Uterus (tissue), 4 donors: ENCODE data around the gene C16orf86. TPM values are rescaled to one million over a fixed set of nuclear protein-coding genes. Genes with fewer than 3 reads are reported as not detected.

Experiments used
- DNase-seq, 2 donors: peaks; one replicate each; pipeline ENCODE4 v3.0.0-alpha.2; 2019 to 2020
- H3K27ac ChIP-seq, 2 donors: fragments of 200-600 bp; sonication (generic); 1 replicate in 1 of 2; 2 replicates in 1 of 2; pipeline ENCODE4 v1.5.1; 2016 to 2018
- H3K27me3 ChIP-seq, 2 donors: fragments of 200-600 bp; sonication (generic); one replicate each; pipeline ENCODE4 v1.5.1; 2018 to 2019; ENCODE audit warnings: control low read depth in 1 of 2
- H3K36me3 ChIP-seq, 2 donors: fragments of 200-600 bp; sonication (generic); one replicate each; pipeline ENCODE4 v1.5.1; 2019; ENCODE audit warnings: control low read depth in 1 of 2
- H3K4me1 ChIP-seq, 2 donors: fragments of 200-600 bp; sonication (generic); one replicate each; pipeline ENCODE4 v1.5.1; 2018 to 2019; ENCODE audit warnings: control low read depth in 1 of 2
- H3K4me3 ChIP-seq, 2 donors: fragments of 200-600 bp; sonication (generic); 1 replicate in 1 of 2; 2 replicates in 1 of 2; pipeline ENCODE4 v1.5.1; 2018 to 2019; ENCODE audit warnings: mild to moderate bottlenecking in 1 of 2
- H3K9me3 ChIP-seq, 2 donors: fragments of 200-600 bp; sonication (generic); one replicate each; pipeline ENCODE4 v1.5.1; 2019; ENCODE audit warnings: control low read depth in 1 of 2
- CTCF ChIP-seq, 4 experiments: fragments of 200-600 bp in 2 of 4; fragments of 450-650 bp in 2 of 4; sonication (generic) in 2 of 4; IDR thresholded peaks; one replicate each; pipeline ENCODE4 v1.5.1; 2016 to 2019; ENCODE audit warnings: antibody characterized with exemption in 4 of 4, mild to moderate bottlenecking in 2 of 4, moderate library complexity in 1 of 4
- POLR2A ChIP-seq, 2 donors: fragments of 450-650 bp; IDR thresholded peaks; one replicate each; pipeline ENCODE4 v1.6.1; 2016; ENCODE audit warnings: antibody characterized with exemption in 2 of 2, mild to moderate bottlenecking in 1 of 2, moderate library complexity in 1 of 2
- intact Hi-C: fragments of 100-400 bp; cut with DNase I; formaldehyde crosslinking; loops from one replicate; pipeline ENCODE4 v1.15.1; 2023; ENCODE audit warnings: low total_unique reads
- total RNA-seq, 4 donors: library from RNA; depleted of rRNA in 3 of 4; stranded (reverse); fragments of >200 nt in 3 of 4; gene quantifications; one replicate each; pipeline versions ENCODE4 v1.1.0 to v1.2.4, GENCODE V29; 2014 to 2023
- donor health status: DM: yes; HTN: yes; CAD: no.

The C16orf86 gene
- total RNA-seq, 4 donors from 2014 or later = 5.3 to 8.6 (median 6.9) TPM; not detected in 1

DNA sequence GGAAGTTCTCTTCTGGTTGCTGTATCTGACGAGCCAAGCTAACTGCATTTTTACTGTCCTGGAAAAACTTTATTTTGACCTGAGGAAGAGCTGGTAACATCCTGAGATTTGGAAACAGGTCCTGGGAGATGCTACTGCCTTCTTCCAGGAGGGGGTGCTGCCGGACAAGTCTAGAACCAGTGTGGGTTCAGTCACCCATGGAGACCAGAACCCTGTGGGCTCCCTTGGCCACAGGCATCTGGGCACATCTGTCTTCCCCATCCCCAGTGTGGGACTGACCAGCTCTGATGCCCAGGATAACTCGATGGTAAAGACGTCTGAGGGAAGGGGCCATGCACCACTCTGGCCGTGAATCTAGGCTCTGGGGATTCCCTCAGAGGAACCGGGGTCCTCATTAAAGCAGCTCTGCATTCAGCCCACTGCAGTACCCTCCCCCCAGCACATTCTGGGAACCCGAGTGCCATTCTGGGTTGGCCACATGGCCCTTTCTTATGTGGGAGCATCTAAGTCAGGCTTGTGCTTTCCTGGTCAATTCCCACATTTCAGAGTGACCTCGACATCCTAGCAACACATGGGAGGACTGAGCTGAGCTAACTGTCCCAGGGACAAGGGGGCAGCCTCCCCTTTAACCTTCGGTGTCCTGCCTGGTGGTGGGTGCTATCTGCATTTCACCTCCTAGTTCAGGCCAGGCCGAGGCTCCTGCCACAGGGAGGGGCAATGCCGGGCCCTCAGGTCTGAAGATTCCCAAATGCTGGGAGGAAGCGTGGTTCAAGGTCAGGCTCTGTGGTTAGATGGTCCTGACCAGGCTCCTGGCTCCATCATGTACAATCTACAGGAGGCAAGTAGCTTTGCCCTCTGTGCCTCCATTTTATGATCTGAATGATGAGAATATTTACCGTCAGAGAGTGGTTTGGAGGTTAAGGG lies 6.4 kb downstream of the C16orf86 start:
- no peaks in the 10 kb centered on the region for H3K27me3 ChIP-seq
- H3K36me3 ChIP-seq = no peaks in the 10 kb centered on the region
- no peaks in the 10 kb centered on the region for H3K9me3 ChIP-seq
- H3K27ac ChIP-seq = peak overlapping the region; percentile 54 to 57
- H3K4me1 ChIP-seq = no peaks in the 10 kb centered on the region
- TF ChIP-seq CTCF (IDR thresholded peaks at IDR 0.05) (peak; percentile 41 to 70 (median 49)), POLR2A (IDR thresholded peaks at IDR 0.05) (no peak)
- DNase-seq = peak in 1 of 2 donors; percentile 65
- intact Hi-C loops = no loop called here
- no peak overlapping the region for H3K4me3 ChIP-seq

- intact Hi-C loops = no loop called here
- H3K27ac ChIP-seq = peak overlapping the region; percentile 54 to 57
- no peak overlapping the region for H3K4me3 ChIP-seq
- no peaks in the 10 kb centered on the region for H3K36me3 ChIP-seq
- TF ChIP-seq POLR2A (IDR thresholded peaks at IDR 0.05) (no peak), CTCF (IDR thresholded peaks at IDR 0.05) (no peak)
- H3K9me3 ChIP-seq = no peaks in the 10 kb centered on the region
- H3K4me1 ChIP-seq = no peaks in the 10 kb centered on the region
- DNase-seq = peak in 1 of 2 donors; percentile 72
- H3K27me3 ChIP-seq = no peaks in the 10 kb centered on the region
Measured at GRCh38 chr16:67673712-67674580, 7.3 kb downstream of the C16orf86 start.

- Histone ChIP-seq H3K36me3 (no peaks in the 10 kb centered on the region), H3K9me3 (no peaks in the 10 kb centered on the region), H3K4me1 (no peaks in the 10 kb centered on the region), H3K27ac (peak overlapping the region; percentile 54 to 57), H3K27me3 (no peaks in the 10 kb centered on the region), H3K4me3 (no peak overlapping the region)
- TF ChIP-seq POLR2A (IDR thresholded peaks at IDR 0.05) = no peak
- TF ChIP-seq CTCF (IDR thresholded peaks at IDR 0.05) = no peak
- intact Hi-C loops = no loop called here
- DNase-seq = no peak
Measured at GRCh38 chr16:67674851-67675578, 8.4 kb downstream of the C16orf86 start.

DNA sequence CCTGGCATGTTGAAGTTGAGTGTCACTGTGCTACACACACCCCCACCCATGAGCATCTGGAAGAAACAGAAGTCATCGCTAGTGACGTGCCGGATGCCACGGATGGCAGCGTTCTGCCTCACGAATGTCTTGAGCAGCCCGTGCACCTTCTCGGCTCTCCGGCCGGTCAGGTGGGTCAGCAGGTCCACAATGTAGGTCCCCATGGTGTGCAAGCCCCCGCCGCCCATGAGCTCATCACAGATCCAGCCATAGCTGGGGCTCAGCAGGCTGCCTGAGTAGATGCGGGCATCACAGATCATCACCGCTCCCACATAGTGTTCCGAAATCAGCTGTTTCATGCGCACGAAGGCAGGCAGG lies 8.9 kb downstream of the C16orf86 start:
- intact Hi-C loops = no loop called here
- no peak for DNase-seq
- H3K27ac ChIP-seq = no peak overlapping the region
- no peak for TF ChIP-seq POLR2A (IDR thresholded peaks at IDR 0.05)
- no peak for TF ChIP-seq CTCF (IDR thresholded peaks at IDR 0.05)
- H3K27me3 ChIP-seq = no peaks in the 10 kb centered on the region
- H3K9me3 ChIP-seq = no peaks in the 10 kb centered on the region
- no peaks in the 10 kb centered on the region for H3K4me1 ChIP-seq
- H3K36me3 ChIP-seq = no peaks in the 10 kb centered on the region
- H3K4me3 ChIP-seq = no peak overlapping the region
